ENCODE results near the gene AOAH.
"Not testable (repeated sequence)": the region's sequence is repeated elsewhere in the genome, so short reads cannot be mapped to it uniquely, and the experiment has no call there.

The AOAH gene

GRCh38 chr7:36739351-36739750, 15.1 kb upstream of the AOAH start:
- no peak for DNase-seq (ENCODE audit: low read depth in 3 of 3)

GRCh38 chr7:36736899-36737211, 12.6 kb upstream of the AOAH start:
- no peak for DNase-seq (ENCODE audit: low read depth in 3 of 3)

GRCh38 chr7:36736090-36736898, 12.0 kb upstream of the AOAH start:
- DNase-seq (ENCODE audit: low read depth in 3 of 3) = no peak

- no peak for DNase-seq (ENCODE audit: low read depth in 3 of 3)
Measured at GRCh38 chr7:36735172-36735571, 10.9 kb upstream of the AOAH start.

GRCh38 chr7:36734731-36735130, 10.4 kb upstream of the AOAH start:
- DNase-seq (ENCODE audit: low read depth in 3 of 3) = no peak

- DNase-seq (ENCODE audit: low read depth in 3 of 3) = no peak
Measured at GRCh38 chr7:36733411-36733810, 9.1 kb upstream of the AOAH start.

- DNase-seq (ENCODE audit: low read depth in 3 of 3) = no peak
Measured at GRCh38 chr7:36732806-36733205, 8.5 kb upstream of the AOAH start.

GRCh38 chr7:36730046-36730445, 5.8 kb upstream of the AOAH start:
- no peak for DNase-seq (ENCODE audit: low read depth in 3 of 3)

GRCh38 chr7:36728143-36728542, 3.8 kb upstream of the AOAH start:
- DNase-seq (ENCODE audit: low read depth in 3 of 3) = no peak

GRCh38 chr7:36726806-36727503, 2.7 kb upstream of the AOAH start:
- peak in 1 of 3 experiments; percentile 16 for DNase-seq (ENCODE audit: low read depth in 3 of 3)

- peak in 1 of 3 experiments; percentile 12 for DNase-seq (ENCODE audit: low read depth in 3 of 3)
Measured at GRCh38 chr7:36726311-36726710, 2.0 kb upstream of the AOAH start.

GRCh38 chr7:36724996-36725395, 702 bp upstream of the AOAH start:
- DNase-seq (ENCODE audit: low read depth in 3 of 3) = no peak

- no peak for DNase-seq (ENCODE audit: low read depth in 3 of 3)
Measured at GRCh38 chr7:36723291-36723690, 1.0 kb downstream of the AOAH start.

- no peak for DNase-seq (ENCODE audit: low read depth in 3 of 3)
Measured at GRCh38 chr7:36719083-36719632, 5.1 kb downstream of the AOAH start.

- no peak for DNase-seq (ENCODE audit: low read depth in 3 of 3)
Measured at GRCh38 chr7:36717586-36717985, 6.7 kb downstream of the AOAH start.

GRCh38 chr7:36716802-36717201, 7.5 kb downstream of the AOAH start:
- not testable (repeated sequence) for DNase-seq (ENCODE audit: low read depth in 3 of 3)

- DNase-seq (ENCODE audit: low read depth in 3 of 3) = no peak
Measured at GRCh38 chr7:36712015-36712414, 12.3 kb downstream of the AOAH start.

- DNase-seq (ENCODE audit: low read depth in 3 of 3) = no peak
Measured at GRCh38 chr7:36711256-36711655, 13.0 kb downstream of the AOAH start.

- DNase-seq (ENCODE audit: low read depth in 3 of 3) = no peak
Measured at GRCh38 chr7:36710186-36710791, 14.0 kb downstream of the AOAH start.

- no peak for DNase-seq (ENCODE audit: low read depth in 3 of 3)
Measured at GRCh38 chr7:36708767-36709166, 15.5 kb downstream of the AOAH start.

GRCh38 chr7:36707898-36708297, 16.4 kb downstream of the AOAH start:
- DNase-seq (ENCODE audit: low read depth in 3 of 3) = no peak

- no peak for DNase-seq (ENCODE audit: low read depth in 3 of 3)
Measured at GRCh38 chr7:36707465-36707864, 16.8 kb downstream of the AOAH start.

- DNase-seq (ENCODE audit: low read depth in 3 of 3) = not testable (repeated sequence)
Measured at GRCh38 chr7:36703860-36704259, 20.4 kb downstream of the AOAH start.

All from stimulated activated CD4-positive, alpha-beta T cell treated with anti-CD3 and anti-CD28 coated beads, TNF-alpha, amount 100 ng/mL, for 24 hours (primary cell).